NCI-H1694 treated with DMSO at 0.1 percent for 48 hours (cell line): ENCODE data around the gene PRXL2A.
A peak's percentile ranks its signal among the peaks of the same experiment; 100 is the strongest.
"Not testable (repeated sequence)": the region's sequence is repeated elsewhere in the genome, so short reads cannot be mapped to it uniquely, and the experiment has no call there.

Source experiments
- DNase-seq: peaks from one replicate; lab custom pipeline; 2025; lab: John Stamatoyannopoulos, UW

Gene PRXL2A

GRCh38 chr10:80411681-80412220, 3.4 kb downstream of the PRXL2A start:
- DNase-seq = no peak

GRCh38 chr10:80412486-80412885, 4.1 kb downstream of the PRXL2A start:
- no peak for DNase-seq

- DNase-seq = peak; percentile 13
These were observed 5.1 kb downstream of the PRXL2A start for GRCh38 chr10:80413271-80413996.

GRCh38 chr10:80414142-80414895, 6.0 kb downstream of the PRXL2A start:
- no peak for DNase-seq

GRCh38 chr10:80415734-80416478, 7.6 kb downstream of the PRXL2A start:
- DNase-seq = no peak

- DNase-seq = no peak
These were observed 8.2 kb downstream of the PRXL2A start for GRCh38 chr10:80416479-80417098.

GRCh38 chr10:80417256-80417655, 8.9 kb downstream of the PRXL2A start:
- not testable (repeated sequence) for DNase-seq

GRCh38 chr10:80421050-80421706, 12.8 kb downstream of the PRXL2A start:
- no peak for DNase-seq

- DNase-seq = no peak
These were observed 13.6 kb downstream of the PRXL2A start for GRCh38 chr10:80421707-80422536.

GRCh38 chr10:80425901-80426300, 17.6 kb downstream of the PRXL2A start:
- DNase-seq = no peak

- DNase-seq = no peak
These were observed 19.2 kb downstream of the PRXL2A start for GRCh38 chr10:80427541-80427940.

GRCh38 chr10:80429521-80429973, 21.2 kb downstream of the PRXL2A start:
- no peak for DNase-seq

- no peak for DNase-seq
These were observed 24.8 kb downstream of the PRXL2A start for GRCh38 chr10:80433134-80433533.

GRCh38 chr10:80436446-80437098, 28.2 kb downstream of the PRXL2A start:
- DNase-seq = no peak

GRCh38 chr10:80437227-80437626, 28.9 kb downstream of the PRXL2A start:
- DNase-seq = no peak

GRCh38 chr10:80441831-80442230, 33.5 kb downstream of the PRXL2A start:
- no peak for DNase-seq

GRCh38 chr10:80442879-80443278, 34.5 kb downstream of the PRXL2A start:
- DNase-seq = no peak

- peak; percentile 55 for DNase-seq
These were observed 35.2 kb downstream of the PRXL2A start for GRCh38 chr10:80443531-80443974.

- DNase-seq = no peak
These were observed 35.8 kb downstream of the PRXL2A start for GRCh38 chr10:80444124-80444523.
